SK-N-MC (cell line): ENCODE data around the gene PDK2.

ENCODE experiments used
- DNase-seq: peaks from one replicate; pipeline ENCODE4 v3.0.0-alpha.2; 2011; ENCODE audit warnings: low read depth, low spot score
- H3K27ac ChIP-seq: fragments of 200-600 bp; sonication (generic); 2 replicates; pipeline ENCODE4 v1.5.1; 2016; ENCODE audit warnings: mixed run types
- H3K36me3 ChIP-seq: fragments of 200-600 bp; sonication (generic); 2 replicates; pipeline ENCODE4 v1.6.1; 2017; ENCODE audit warnings: antibody characterized with exemption, low read length, mixed read lengths; ENCODE audit not compliant: insufficient read depth
- H3K4me3 ChIP-seq: fragments of 200-600 bp; sonication (generic); 2 replicates; pipeline ENCODE4 v1.5.1; 2016
- H3K9ac ChIP-seq: fragments of 200-600 bp; sonication (generic); 2 replicates; pipeline ENCODE4 v1.8.0; 2017; ENCODE audit warnings: mixed run types, mixed read lengths; ENCODE audit not compliant: insufficient read length
- H3K9me3 ChIP-seq: fragments of 200-600 bp; sonication (generic); 2 replicates; pipeline ENCODE4 v1.6.1; 2017; ENCODE audit warnings: low read depth, mild to moderate bottlenecking, antibody characterized with exemption, low read length, moderate library complexity, mixed read lengths
- EZH2 ChIP-seq: fragments of 200-600 bp; sonication (generic); IDR thresholded peaks from one replicate; pipeline ENCODE4 v1.6.1; 2017; ENCODE audit warnings: antibody characterized with exemption
- FOXP2 ChIP-seq: optimal IDR thresholded peaks from 2 replicates; pipeline ENCODE3; 2011; ENCODE audit warnings: mild to moderate bottlenecking, moderate library complexity; ENCODE audit not compliant: insufficient read depth; ENCODE audit errors: extremely low read length, control extremely low read depth
- POLR2AphosphoS5 ChIP-seq: IDR thresholded peaks from 2 replicates; pipeline ENCODE4 v1.6.1; 2012; ENCODE audit warnings: mild to moderate bottlenecking, low read depth, low read length, borderline replicate concordance

Gene PDK2

GRCh38 chr17:50062293-50063243 is 32.6 kb upstream of the PDK2 start:
- no peak overlapping the region for H3K27ac ChIP-seq
- no peaks in the 10 kb centered on the region for H3K36me3 ChIP-seq
- no peak overlapping the region for H3K9ac ChIP-seq
- no peaks in the 10 kb centered on the region for H3K9me3 ChIP-seq
- no peak overlapping the region for H3K4me3 ChIP-seq
- TF ChIP-seq POLR2AphosphoS5 (no peak), EZH2 (no peak), FOXP2 (no peak)
- DNase-seq, result no peak

GRCh38 chr17:50063561-50064252 is 31.4 kb upstream of the PDK2 start:
- DNase-seq, result no peak
- Histone ChIP-seq H3K27ac (no peak overlapping the region), H3K9me3 (no peaks in the 10 kb centered on the region), H3K36me3 (no peaks in the 10 kb centered on the region), H3K4me3 (no peak overlapping the region), H3K9ac (no peak overlapping the region)
- no peak for TF ChIP-seq EZH2
- TF ChIP-seq POLR2AphosphoS5, result no peak
- no peak for TF ChIP-seq FOXP2

- no peak overlapping the region for H3K27ac ChIP-seq
- no peak overlapping the region for H3K9ac ChIP-seq
- H3K4me3 ChIP-seq, result no peak overlapping the region
- DNase-seq, result no peak
- no peaks in the 10 kb centered on the region for H3K9me3 ChIP-seq
- no peaks in the 10 kb centered on the region for H3K36me3 ChIP-seq
- no peak for TF ChIP-seq FOXP2
- TF ChIP-seq EZH2, result no peak
- TF ChIP-seq POLR2AphosphoS5, result no peak
These were observed 30.7 kb upstream of the PDK2 start for GRCh38 chr17:50064253-50065001.

GRCh38 chr17:50065056-50065455 is 30.1 kb upstream of the PDK2 start:
- no peak overlapping the region for H3K27ac ChIP-seq
- no peak overlapping the region for H3K9ac ChIP-seq
- H3K36me3 ChIP-seq, result no peaks in the 10 kb centered on the region
- TF ChIP-seq POLR2AphosphoS5 (no peak), FOXP2 (no peak), EZH2 (no peak)
- H3K9me3 ChIP-seq, result no peaks in the 10 kb centered on the region
- no peak overlapping the region for H3K4me3 ChIP-seq
- no peak for DNase-seq

- no peak for TF ChIP-seq FOXP2
- TF ChIP-seq POLR2AphosphoS5, result no peak
- DNase-seq, result no peak
- H3K4me3 ChIP-seq, result no peak overlapping the region
- H3K27ac ChIP-seq, result no peak overlapping the region
- no peak overlapping the region for H3K9ac ChIP-seq
- H3K36me3 ChIP-seq, result no peaks in the 10 kb centered on the region
- H3K9me3 ChIP-seq, result no peaks in the 10 kb centered on the region
These were observed 28.2 kb upstream of the PDK2 start for GRCh38 chr17:50066995-50067394.

GRCh38 chr17:50067996-50068395 is 27.2 kb upstream of the PDK2 start:
- no peak overlapping the region for H3K9ac ChIP-seq
- no peaks in the 10 kb centered on the region for H3K9me3 ChIP-seq
- H3K36me3 ChIP-seq, result no peaks in the 10 kb centered on the region
- TF ChIP-seq FOXP2 (no peak), POLR2AphosphoS5 (no peak), EZH2 (no peak)
- H3K4me3 ChIP-seq, result no peak overlapping the region
- no peak for DNase-seq
- H3K27ac ChIP-seq, result no peak overlapping the region

GRCh38 chr17:50070908-50071680 is 24.1 kb upstream of the PDK2 start:
- TF ChIP-seq POLR2AphosphoS5 (no peak), EZH2 (no peak), FOXP2 (no peak)
- H3K4me3 ChIP-seq, result no peak overlapping the region
- H3K36me3 ChIP-seq, result no peaks in the 10 kb centered on the region
- H3K9me3 ChIP-seq, result no peaks in the 10 kb centered on the region
- H3K9ac ChIP-seq, result no peak overlapping the region
- DNase-seq, result no peak
- no peak overlapping the region for H3K27ac ChIP-seq
